ENCODE results near the gene OSTM1. TPM values are rescaled to one million over a fixed set of nuclear protein-coding genes. Genes with fewer than 3 reads are reported as not detected.
"Not testable (repeated sequence)": the region's sequence is repeated elsewhere in the genome, so short reads cannot be mapped to it uniquely, and the experiment has no call there.

The OSTM1 gene
- total RNA-seq, 2 donors from 2014 or later = 10.1 to 19.3 TPM

DNA sequence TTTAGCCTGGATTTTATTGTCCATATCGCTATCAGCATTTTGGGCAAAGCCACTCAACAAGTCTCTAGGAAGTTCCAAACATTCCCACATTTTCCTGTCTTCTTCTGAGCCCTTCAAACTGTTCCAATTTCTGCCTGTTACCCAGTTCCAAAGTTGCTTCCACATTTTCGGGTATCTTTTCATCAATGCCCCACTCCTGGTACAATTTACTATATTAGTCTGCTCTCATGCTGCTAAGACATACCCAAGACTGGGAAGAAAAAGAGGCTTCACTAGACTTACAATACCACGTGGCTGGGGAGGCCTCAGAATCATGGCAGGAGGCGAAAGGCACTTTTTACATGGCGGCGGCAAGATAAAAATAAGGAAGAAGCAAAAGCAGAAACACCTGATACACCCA is 58.3 kb downstream of the OSTM1 start:
- not testable (repeated sequence) for ATAC-seq (replicated peaks); H3K4me3 Mint-ChIP-seq; H3K36me3 Mint-ChIP-seq (ENCODE audit: low read depth); H3K4me1 Mint-ChIP-seq; H3K27ac Mint-ChIP-seq; H3K9me3 Mint-ChIP-seq; H3K27me3 Mint-ChIP-seq

DNA sequence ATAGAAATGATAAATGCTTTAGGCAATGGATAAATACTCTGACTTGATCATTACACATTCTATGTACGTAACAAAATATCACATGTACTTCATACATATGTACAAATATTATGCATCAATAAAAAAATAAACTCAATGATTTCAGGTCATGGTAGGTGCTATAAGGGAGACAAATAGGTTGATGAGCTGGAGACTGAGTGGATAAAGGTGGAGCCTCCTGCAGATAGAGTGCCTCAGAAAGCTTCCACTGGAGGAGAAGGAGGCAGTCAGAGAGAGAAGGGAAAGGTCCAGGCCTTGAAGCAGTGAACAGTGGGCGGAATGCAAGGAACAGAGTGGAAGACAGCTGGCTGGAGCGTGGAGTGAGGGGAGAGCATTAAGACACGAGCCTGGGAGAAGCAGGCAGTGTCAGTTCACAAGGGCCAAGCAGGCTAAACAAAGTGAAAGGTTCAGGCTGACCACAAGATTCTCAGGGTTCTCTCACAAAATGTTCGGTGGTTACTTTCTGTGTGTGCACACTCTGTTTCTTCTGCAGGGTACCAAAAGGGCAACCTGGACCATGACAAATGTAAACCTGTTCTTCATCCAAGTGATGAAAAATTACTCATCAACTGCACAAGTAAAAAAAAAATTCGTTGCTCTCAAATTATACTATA is 60.6 kb downstream of the OSTM1 start:
- H3K27ac Mint-ChIP-seq = no peak overlapping the region
- H3K27me3 Mint-ChIP-seq = peaks cover 6% of the 10 kb centered on the region
- ATAC-seq (replicated peaks) = no peak

DNA sequence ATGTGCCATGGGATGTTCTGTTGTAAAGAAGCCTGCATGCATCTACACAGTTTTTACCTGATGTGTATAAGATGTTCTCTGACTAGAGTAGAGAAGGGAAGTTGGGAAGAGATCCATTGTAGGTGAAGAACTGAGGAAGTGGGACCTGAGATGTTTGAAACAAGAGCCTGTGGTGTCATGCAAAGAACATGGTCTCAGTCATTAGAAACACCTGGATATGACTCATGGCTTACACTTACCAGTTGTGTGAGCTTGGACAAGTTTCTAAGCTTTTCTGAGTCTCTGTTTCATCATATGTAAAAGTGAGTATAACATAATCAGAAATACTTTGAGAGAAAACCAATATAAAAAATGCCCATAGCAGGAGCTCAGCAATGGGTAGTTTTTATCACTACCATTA is 64.6 kb downstream of the OSTM1 start:
- peaks cover 4% of the 10 kb centered on the region for H3K27me3 Mint-ChIP-seq

More for the DNA sequence above, 60.6 kb downstream of the OSTM1 start:
- Mint-ChIP-seq H3K4me1 (no peaks in the 10 kb centered on the region), H3K36me3 (ENCODE audit: low read depth) (no peaks in the 10 kb centered on the region), H3K9me3 (peaks cover 11% of the 10 kb centered on the region), H3K4me3 (no peak overlapping the region)

DNA sequence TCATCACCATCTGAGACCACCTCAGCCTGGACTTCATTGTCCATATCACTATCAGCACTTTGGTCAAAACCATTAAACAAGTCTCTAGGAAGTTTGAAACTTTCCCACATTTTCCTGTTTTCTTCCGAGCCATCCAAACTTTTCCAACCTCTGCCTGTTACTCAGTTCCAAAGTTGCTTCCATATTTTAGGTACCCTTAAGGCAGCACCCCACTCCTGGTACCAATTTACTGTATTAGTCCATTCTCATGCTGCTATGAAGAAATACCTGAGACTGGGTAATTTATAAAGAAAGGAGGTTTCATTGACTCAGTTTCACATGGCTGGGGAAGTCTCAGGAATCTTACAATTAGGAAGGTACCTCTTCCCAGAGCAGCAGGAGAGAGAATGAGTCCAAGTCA is 65.3 kb downstream of the OSTM1 start:
- not testable (repeated sequence) for H3K27ac Mint-ChIP-seq; H3K4me1 Mint-ChIP-seq; H3K36me3 Mint-ChIP-seq (ENCODE audit: low read depth); H3K4me3 Mint-ChIP-seq; H3K27me3 Mint-ChIP-seq; ATAC-seq (replicated peaks)
- H3K9me3 Mint-ChIP-seq = peaks cover 12% of the 10 kb centered on the region

More for the DNA sequence above, 64.6 kb downstream of the OSTM1 start:
- ATAC-seq (replicated peaks) = peak; percentile 28
- Mint-ChIP-seq H3K4me1 (no peaks in the 10 kb centered on the region), H3K36me3 (ENCODE audit: low read depth) (no peaks in the 10 kb centered on the region), H3K4me3 (no peak overlapping the region), H3K27ac (no peak overlapping the region), H3K9me3 (peaks cover 12% of the 10 kb centered on the region)

DNA sequence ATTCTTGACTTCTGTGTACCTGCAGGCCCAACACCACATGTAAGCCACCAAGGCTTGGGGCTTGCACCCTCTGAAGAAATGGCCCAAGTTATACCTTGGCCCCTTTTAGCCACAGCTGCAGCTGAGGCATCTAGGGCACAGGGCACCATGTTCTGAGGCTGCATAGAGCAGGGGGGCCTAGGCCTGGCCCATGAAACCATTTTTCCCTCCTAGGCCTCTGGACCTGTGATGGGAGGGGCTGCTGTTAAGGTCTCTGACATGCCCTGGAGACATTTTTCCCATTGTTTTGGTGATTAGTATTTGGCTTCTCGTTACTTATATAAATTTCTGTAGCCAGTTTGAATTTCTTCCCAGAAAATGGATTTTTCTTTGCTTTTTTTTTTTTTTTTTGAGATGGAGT is 66.2 kb downstream of the OSTM1 start:
- no peak overlapping the region for H3K4me3 Mint-ChIP-seq
- no peak for ATAC-seq (replicated peaks)
- H3K9me3 Mint-ChIP-seq = peaks cover 12% of the 10 kb centered on the region
- H3K36me3 Mint-ChIP-seq (ENCODE audit: low read depth) = no peaks in the 10 kb centered on the region
- H3K27ac Mint-ChIP-seq = no peak overlapping the region
- peaks cover 4% of the 10 kb centered on the region for H3K27me3 Mint-ChIP-seq
- no peaks in the 10 kb centered on the region for H3K4me1 Mint-ChIP-seq

DNA sequence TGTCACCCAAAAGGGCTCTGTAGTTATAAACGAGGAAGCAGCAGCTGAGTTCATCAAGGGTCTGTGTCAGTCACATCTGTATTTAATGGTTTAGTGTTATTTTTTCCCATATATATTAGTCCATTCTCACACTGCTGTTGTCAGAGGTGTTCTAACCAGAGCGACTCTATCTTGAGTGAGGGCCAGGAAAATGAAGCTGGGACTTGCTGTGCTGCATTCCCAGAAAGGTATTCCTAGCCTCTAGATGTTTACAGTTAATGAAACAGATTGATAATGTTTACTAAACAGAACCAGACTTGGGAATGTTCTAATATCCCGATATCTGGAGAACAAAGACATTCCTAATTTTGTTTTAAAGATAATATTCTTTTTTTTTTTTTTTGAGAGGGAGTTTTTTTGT is 68.6 kb downstream of the OSTM1 start:
- no peak for ATAC-seq (replicated peaks)
- H3K9me3 Mint-ChIP-seq = peaks cover 12% of the 10 kb centered on the region
- no peaks in the 10 kb centered on the region for H3K36me3 Mint-ChIP-seq (ENCODE audit: low read depth)
- no peak overlapping the region for H3K27ac Mint-ChIP-seq
- H3K27me3 Mint-ChIP-seq = peaks cover 8% of the 10 kb centered on the region
- no peak overlapping the region for H3K4me3 Mint-ChIP-seq
- no peaks in the 10 kb centered on the region for H3K4me1 Mint-ChIP-seq

DNA sequence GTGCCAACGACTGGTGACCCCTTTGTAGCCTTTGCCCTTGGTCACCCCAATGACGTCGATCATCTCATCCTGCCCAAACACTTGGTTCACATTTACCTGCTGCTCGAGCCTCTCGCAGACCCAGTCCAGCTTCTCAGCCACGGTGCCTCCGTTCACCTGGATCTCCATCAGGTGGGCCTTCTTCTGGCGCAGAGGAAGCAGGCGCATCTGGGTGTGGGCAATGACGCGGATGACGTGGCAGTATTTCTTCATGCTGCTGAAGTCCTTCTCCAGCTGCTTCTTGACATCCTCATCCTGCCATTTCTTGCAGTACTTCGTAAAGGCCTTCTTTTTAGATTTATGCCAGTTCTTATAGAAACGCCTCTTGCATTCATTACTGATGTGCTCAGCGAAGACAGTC is 69.7 kb downstream of the OSTM1 start:
- Mint-ChIP-seq H3K27me3 (peaks cover 7% of the 10 kb centered on the region), H3K4me1 (no peaks in the 10 kb centered on the region), H3K4me3 (no peak overlapping the region), H3K9me3 (peaks cover 10% of the 10 kb centered on the region), H3K27ac (no peak overlapping the region), H3K36me3 (ENCODE audit: low read depth) (no peaks in the 10 kb centered on the region)
- ATAC-seq (replicated peaks) = no peak

DNA sequence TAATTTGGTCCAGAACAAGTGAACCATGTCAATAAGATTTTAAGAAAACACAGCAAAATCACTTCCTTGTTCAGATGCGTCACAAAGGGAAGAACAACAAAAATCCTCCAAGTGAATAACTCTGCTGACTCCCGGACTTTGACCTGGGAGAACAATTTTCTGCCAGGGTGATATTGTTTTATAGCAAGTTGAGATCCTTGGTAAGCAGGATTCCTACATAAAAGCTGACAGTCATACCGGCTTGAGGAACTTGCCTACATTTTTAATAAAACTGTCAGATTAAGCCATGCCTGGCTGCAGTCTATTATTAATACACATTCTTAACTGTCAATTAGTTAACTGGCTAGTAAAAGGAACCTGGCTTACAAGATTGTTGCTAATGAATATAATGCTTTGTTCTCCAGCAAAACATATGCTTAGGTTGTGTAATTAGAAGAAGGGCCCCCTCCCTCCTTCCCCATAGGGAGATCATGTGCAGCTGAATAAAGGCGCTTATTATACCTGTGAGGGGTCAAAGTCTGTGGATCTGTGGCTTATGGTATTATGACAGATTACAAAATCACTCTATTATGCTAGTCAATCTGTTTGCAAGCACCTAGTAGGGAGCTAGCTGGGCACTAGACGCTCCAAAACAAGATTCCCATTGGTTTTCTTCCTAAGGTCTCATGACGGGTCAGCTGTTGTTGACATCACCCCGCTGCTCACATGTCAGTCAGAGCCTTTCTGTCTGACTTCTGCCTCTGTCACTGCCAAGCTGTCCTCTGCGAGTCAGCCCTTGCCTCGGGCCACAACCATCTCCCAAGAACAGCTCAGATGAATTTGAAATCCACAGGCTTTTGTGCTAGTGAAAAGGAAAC is 71.9 kb downstream of the OSTM1 start:
- Mint-ChIP-seq H3K4me1 (no peaks in the 10 kb centered on the region), H3K27ac (no peak overlapping the region), H3K27me3 (peaks cover 4% of the 10 kb centered on the region), H3K36me3 (ENCODE audit: low read depth) (no peaks in the 10 kb centered on the region), H3K4me3 (no peak overlapping the region), H3K9me3 (no peaks in the 10 kb centered on the region)
- no peak for ATAC-seq (replicated peaks)

DNA sequence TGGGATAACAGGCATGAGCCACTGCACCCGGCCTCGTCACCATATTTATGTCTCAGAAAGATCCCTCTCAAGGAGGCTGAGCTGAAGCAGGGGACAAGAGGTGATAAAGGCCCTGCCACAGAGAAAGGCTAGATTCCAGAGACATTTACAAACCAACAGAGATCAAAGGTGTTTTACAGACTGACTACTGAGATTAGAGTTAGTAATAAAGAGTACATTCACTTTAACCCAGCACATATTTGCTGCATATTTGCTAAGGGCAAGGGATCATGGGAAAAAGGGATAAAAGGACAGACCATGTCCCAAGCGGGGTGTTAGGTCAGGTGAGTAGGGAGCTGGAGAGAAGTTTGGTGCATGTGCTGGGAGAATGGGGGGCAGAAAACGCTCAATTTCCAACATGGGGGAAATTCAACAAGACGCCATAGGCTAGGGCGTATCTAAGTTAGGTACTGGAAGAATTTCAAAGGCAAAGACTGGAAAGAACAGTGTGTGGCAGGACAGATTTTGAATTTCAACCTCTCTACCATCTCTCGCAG is 72.8 kb downstream of the OSTM1 start:
- ATAC-seq (replicated peaks) = no peak
- Mint-ChIP-seq H3K4me3 (no peak overlapping the region), H3K4me1 (no peaks in the 10 kb centered on the region), H3K36me3 (ENCODE audit: low read depth) (no peaks in the 10 kb centered on the region), H3K27me3 (peaks cover 4% of the 10 kb centered on the region), H3K27ac (no peak overlapping the region), H3K9me3 (no peaks in the 10 kb centered on the region)

DNA sequence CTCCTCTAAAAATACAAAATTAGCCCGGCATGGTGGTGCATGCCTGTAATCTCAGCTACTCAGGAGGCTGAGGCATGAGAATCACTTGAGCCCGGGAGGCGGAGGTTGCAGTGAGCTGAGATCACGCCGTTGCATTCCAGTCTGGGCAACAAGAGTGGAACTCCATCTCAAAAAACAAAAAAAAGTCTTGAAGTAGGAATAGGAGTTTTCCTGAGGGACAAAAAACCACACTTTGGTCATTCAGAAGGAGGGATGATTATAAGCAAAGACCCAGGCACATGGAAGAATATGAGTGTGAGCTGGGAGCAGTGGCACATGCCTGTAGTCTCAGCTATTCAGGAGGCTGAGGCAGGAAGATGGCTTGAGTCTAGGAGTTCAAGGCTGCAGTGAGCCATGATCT is 74.3 kb downstream of the OSTM1 start:
- not testable (repeated sequence) for ATAC-seq (replicated peaks); H3K9me3 Mint-ChIP-seq; H3K4me3 Mint-ChIP-seq; H3K27ac Mint-ChIP-seq; H3K4me1 Mint-ChIP-seq; H3K36me3 Mint-ChIP-seq (ENCODE audit: low read depth); H3K27me3 Mint-ChIP-seq

DNA sequence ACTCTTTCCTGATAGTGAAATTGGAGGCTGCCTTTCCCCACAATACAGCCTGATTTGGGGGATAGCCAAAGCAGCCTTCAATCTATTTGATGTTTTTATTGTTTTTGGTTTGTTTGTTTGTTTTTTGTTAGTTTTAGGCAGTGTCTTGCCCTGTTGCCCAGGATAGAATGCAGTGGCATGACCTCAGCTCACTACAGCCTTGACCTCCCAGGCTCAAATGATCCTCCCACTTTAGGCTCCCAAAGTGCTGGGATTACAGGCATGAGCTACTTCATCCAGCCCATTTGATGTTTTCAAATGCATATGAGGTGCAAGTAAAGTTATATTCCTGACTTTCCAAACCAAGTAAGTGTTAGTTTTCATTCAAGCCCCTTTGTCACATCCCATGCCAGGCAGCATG is 75.2 kb downstream of the OSTM1 start:
- Mint-ChIP-seq H3K27me3 (peaks cover 4% of the 10 kb centered on the region), H3K4me3 (no peak overlapping the region), H3K9me3 (no peaks in the 10 kb centered on the region), H3K27ac (no peak overlapping the region), H3K4me1 (no peaks in the 10 kb centered on the region), H3K36me3 (ENCODE audit: low read depth) (no peaks in the 10 kb centered on the region)
- no peak for ATAC-seq (replicated peaks)

DNA sequence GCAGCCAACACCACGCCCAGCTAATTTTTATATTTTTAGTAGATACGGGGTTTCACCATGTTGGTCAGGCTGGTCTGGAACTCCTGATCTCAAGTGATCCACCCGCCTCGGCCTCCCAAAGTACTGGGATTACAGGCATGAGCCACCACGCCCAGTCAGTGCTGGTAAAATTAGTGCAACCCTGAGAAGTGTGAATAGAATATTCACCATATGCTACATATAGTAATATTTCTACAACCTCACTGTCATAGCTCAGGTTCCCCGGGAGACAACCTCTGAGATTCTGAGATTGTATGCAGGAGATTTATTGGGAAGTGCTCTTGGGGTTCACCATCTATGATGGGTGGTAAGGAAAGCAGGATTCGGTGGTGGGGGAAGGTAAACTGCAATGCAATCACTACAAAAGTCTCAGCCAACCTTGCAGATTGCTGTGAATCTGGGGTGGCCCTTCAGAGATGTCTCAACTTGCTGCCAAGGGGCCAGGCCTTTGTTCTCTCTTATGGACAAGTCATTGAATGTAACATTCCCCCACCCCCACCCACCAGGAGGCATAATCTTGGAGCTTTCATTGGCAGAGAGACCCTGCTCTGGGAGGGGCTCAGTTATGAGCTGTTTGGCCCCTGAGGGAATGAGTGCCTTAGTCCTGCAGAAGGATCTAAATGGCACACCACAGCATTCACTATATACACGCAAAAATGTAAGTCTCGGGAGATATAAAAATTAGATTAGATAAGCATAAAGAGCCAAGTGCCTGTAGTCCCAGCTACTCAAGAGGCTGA is 82.6 kb downstream of the OSTM1 start:
- H3K4me3 Mint-ChIP-seq = peak overlapping the region; percentile 10
- H3K36me3 Mint-ChIP-seq (ENCODE audit: low read depth) = no peaks in the 10 kb centered on the region
- H3K4me1 Mint-ChIP-seq = no peaks in the 10 kb centered on the region
- H3K27ac Mint-ChIP-seq = no peak overlapping the region
- H3K9me3 Mint-ChIP-seq = no peaks in the 10 kb centered on the region
- H3K27me3 Mint-ChIP-seq = peaks cover 3% of the 10 kb centered on the region
- no peak for ATAC-seq (replicated peaks)
